ENCODE results near the gene ZNF263.

- TF ChIP-seq CTCF (tag by site-specific recombination; IDR thresholded peaks at IDR 0.05): no peak
- no peak for TF ChIP-seq ZNF2 (tag by site-specific recombination; IDR thresholded peaks at IDR 0.05)
- TF ChIP-seq ZNF121 (tag by site-specific recombination; IDR thresholded peaks at IDR 0.05): no peak
- TF ChIP-seq ZBTB1 (tag by site-specific recombination; IDR thresholded peaks at IDR 0.05): no peak
- no peak for TF ChIP-seq WT1 (tag by site-specific recombination; IDR thresholded peaks at IDR 0.05)
- TF ChIP-seq ZSCAN18 (tag by site-specific recombination; IDR thresholded peaks at IDR 0.05): no peak
- TF ChIP-seq ZNF292 (tag by site-specific recombination; IDR thresholded peaks at IDR 0.05; ENCODE audit: borderline replicate concordance, low read depth): no peak
- TF ChIP-seq ZNF175 (tag by site-specific recombination; IDR thresholded peaks at IDR 0.05): no peak
- no peak for TF ChIP-seq ZNF776 (tag by site-specific recombination; IDR thresholded peaks at IDR 0.05; ENCODE audit: borderline replicate concordance)
- no peak for TF ChIP-seq SP7 (tag by site-specific recombination; IDR thresholded peaks at IDR 0.05)
- no peak for TF ChIP-seq ZNF350 (tag by site-specific recombination; IDR thresholded peaks at IDR 0.05)
- TF ChIP-seq ZNF518A (tag by site-specific recombination; conservative IDR thresholded peaks at IDR 0.05; ENCODE audit: low read depth): no peak
- TF ChIP-seq ZBTB48 (tag by site-specific recombination; IDR thresholded peaks at IDR 0.05): no peak
Observed at GRCh38 chr16:3285131-3285530, 1.8 kb downstream of the ZNF263 start.

All from HEK293 (cell line).